Suppressor macrophage treated with lipopolysaccharide for 1 hour (primary cell): ENCODE data around the gene POU2F1.
A peak's percentile ranks its signal among the peaks of the same experiment; 100 is the strongest.

Source experiments
- DNase-seq, 3 donors: peaks; one replicate each; pipeline ENCODE4 v3.0.0-alpha.2; 2020 to 2022

Gene POU2F1

GRCh38 chr1:167371030-167371429 is 150.3 kb downstream of the POU2F1 start:
- no peak for DNase-seq

- no peak for DNase-seq
Measured at GRCh38 chr1:167373398-167373797, 152.7 kb downstream of the POU2F1 start.

- no peak for DNase-seq
Measured at GRCh38 chr1:167373986-167374385, 153.3 kb downstream of the POU2F1 start.

GRCh38 chr1:167375949-167376348 is 155.3 kb downstream of the POU2F1 start:
- no peak for DNase-seq

- DNase-seq = peak; percentile 45 to 72 (median 71)
Measured at GRCh38 chr1:167387251-167387910, 166.7 kb downstream of the POU2F1 start.

GRCh38 chr1:167388976-167389375 is 168.3 kb downstream of the POU2F1 start:
- no peak for DNase-seq

- no peak for DNase-seq
Measured at GRCh38 chr1:167392200-167392696, 171.6 kb downstream of the POU2F1 start.

- no peak for DNase-seq
Measured at GRCh38 chr1:167400359-167400953, 179.8 kb downstream of the POU2F1 start.

GRCh38 chr1:167401260-167401873 is 180.7 kb downstream of the POU2F1 start:
- DNase-seq = peak; percentile 62 to 65 (median 63)

- DNase-seq = no peak
Measured at GRCh38 chr1:167404161-167404888, 183.6 kb downstream of the POU2F1 start.

- DNase-seq = no peak
Measured at GRCh38 chr1:167404908-167405307, 184.2 kb downstream of the POU2F1 start.

- no peak for DNase-seq
Measured at GRCh38 chr1:167408355-167408754, 187.7 kb downstream of the POU2F1 start.

GRCh38 chr1:167409183-167409582 is 188.5 kb downstream of the POU2F1 start:
- no peak for DNase-seq

GRCh38 chr1:167412072-167412471 is 191.4 kb downstream of the POU2F1 start:
- no peak for DNase-seq

GRCh38 chr1:167412920-167413319 is 192.2 kb downstream of the POU2F1 start:
- no peak for DNase-seq

- no peak for DNase-seq
Measured at GRCh38 chr1:167413328-167413727, 192.6 kb downstream of the POU2F1 start.

GRCh38 chr1:167416506-167416905 is 195.8 kb downstream of the POU2F1 start:
- no peak for DNase-seq

GRCh38 chr1:167418391-167418790 is 197.7 kb downstream of the POU2F1 start:
- DNase-seq = no peak

GRCh38 chr1:167419245-167419644 is 198.6 kb downstream of the POU2F1 start:
- DNase-seq = no peak

GRCh38 chr1:167420510-167420909 is 199.8 kb downstream of the POU2F1 start:
- peak; percentile 23 to 32 (median 25) for DNase-seq

GRCh38 chr1:167423684-167424619 is 203.3 kb downstream of the POU2F1 start:
- no peak for DNase-seq

- DNase-seq = no peak
Measured at GRCh38 chr1:167425482-167425881, 204.8 kb downstream of the POU2F1 start.
